MCF 10A (cell line): ENCODE data around the gene TRAPPC8. TPM values are rescaled to one million over a fixed set of nuclear protein-coding genes. Genes with fewer than 3 reads are reported as not detected.

Experiments
- BruUV-seq: library from RNA; stranded (reverse); fragments of 400-500 nt; replicated peaks from 2 replicates; lab custom pipeline; 2021; lab: Mats Ljungman, UMichigan
- CTCF ChIA-PET: fragments of 300-600 bp; sonication (Branson Sonifier 250); formaldehyde crosslinking; extraction: SDS; loops from one replicate; lab custom pipeline; 2021; ENCODE audit warnings: antibody characterized with exemption, inconsistent platforms; lab: Yijun Ruan, JAX
- POLR2A ChIA-PET: fragments of 300-600, 350-650 bp; sonication (Branson Sonifier 250); formaldehyde crosslinking; extraction: SDS; loops from one replicate; lab custom pipeline; 2020; ENCODE audit warnings: antibody characterized with exemption, inconsistent platforms; lab: Yijun Ruan, JAX
- DNase-seq: peaks from one replicate; pipeline ENCODE4 v3.0.0-alpha.2; 2018; ENCODE audit not compliant: unreplicated experiment
- H3K27ac Mint-ChIP-seq: one replicate; pipeline ENCODE4 v1.8.0; 2022; ENCODE audit warnings: mild to moderate bottlenecking, low read depth, mixed read lengths; ENCODE audit not compliant: unreplicated experiment
- H3K27me3 Mint-ChIP-seq: one replicate; pipeline ENCODE4 v1.8.0; 2022; ENCODE audit warnings: mixed read lengths; ENCODE audit not compliant: insufficient read depth, unreplicated experiment
- H3K36me3 Mint-ChIP-seq: one replicate; pipeline ENCODE4 v1.8.0; 2022; ENCODE audit warnings: mild to moderate bottlenecking, moderate library complexity, mixed read lengths; ENCODE audit not compliant: insufficient read depth, unreplicated experiment
- H3K4me1 Mint-ChIP-seq: one replicate; pipeline ENCODE4 v1.8.0; 2022; ENCODE audit warnings: mixed read lengths; ENCODE audit not compliant: insufficient read depth, unreplicated experiment
- H3K4me3 Mint-ChIP-seq: one replicate; pipeline ENCODE4 v1.8.0; 2022; ENCODE audit warnings: mild to moderate bottlenecking, moderate library complexity, mixed read lengths; ENCODE audit not compliant: unreplicated experiment
- H3K9me3 Mint-ChIP-seq: one replicate; pipeline ENCODE4 v1.8.0; 2022; ENCODE audit warnings: mixed read lengths; ENCODE audit not compliant: unreplicated experiment
- CTCF ChIP-seq: fragments of 200-600 bp; IDR thresholded peaks from one replicate; pipeline ENCODE4 v1.8.0; 2022; ENCODE audit warnings: antibody characterized with exemption, mild to moderate bottlenecking; ENCODE audit not compliant: unreplicated experiment
- intact Hi-C: fragments of 100-400 bp; cut with micrococcal nuclease; formaldehyde crosslinking; loops from 2 replicates; pipeline ENCODE4 v1.14.1; 2022
- total RNA-seq: library from RNA; stranded (reverse); gene quantifications from 2 replicates; pipeline ENCODE4 v1.2.3, GENCODE V29; 2022

The TRAPPC8 gene
- total RNA-seq, 1 experiment from 2014 or later: 29.0 TPM

- Mint-ChIP-seq H3K4me3 (no peak overlapping the region), H3K4me1 (peaks cover 6% of the 10 kb centered on the region)
- intact Hi-C loops: no loop called here
Measured at GRCh38 chr18:31857526-31858106, 85.3 kb downstream of the TRAPPC8 start.

GRCh38 chr18:31850844-31851243 lies 92.1 kb downstream of the TRAPPC8 start:
- POLR2A ChIA-PET: interaction anchor here (0.6 kb wide), 1 partner anchor 102 kb away, joined by 3 read pairs; no protein-coding TSS in a partner anchor
- CTCF ChIA-PET: interaction anchor here (0.7 kb wide), 1 partner anchor 53 kb away, joined by 3 read pairs; no protein-coding TSS in a partner anchor
- no peak for DNase-seq
- Mint-ChIP-seq H3K4me3 (no peak overlapping the region), H3K36me3 (peaks cover 72% of the 10 kb centered on the region), H3K27ac (no peak overlapping the region), H3K9me3 (no peaks in the 10 kb centered on the region), H3K4me1 (no peaks in the 10 kb centered on the region), H3K27me3 (no peaks in the 10 kb centered on the region)
- no peak for TF ChIP-seq CTCF
- intact Hi-C loops: no loop called here
- no TSS peak for BruUV-seq

More at GRCh38 chr18:31857526-31858106, 85.3 kb downstream of the TRAPPC8 start:
- Mint-ChIP-seq H3K27me3 (no peaks in the 10 kb centered on the region), H3K27ac (no peak overlapping the region), H3K36me3 (peaks cover 77% of the 10 kb centered on the region), H3K9me3 (no peaks in the 10 kb centered on the region)
- BruUV-seq: no TSS peak
- no peak for TF ChIP-seq CTCF
- POLR2A ChIA-PET: no interaction called here
- CTCF ChIA-PET: interaction anchor here (0.7 kb wide), 1 partner anchor 39 kb away, joined by 3 read pairs; no protein-coding TSS in a partner anchor
- no peak for DNase-seq

- intact Hi-C loops: no loop called here
- ChIA-PET POLR2A (no interaction called here), CTCF (no interaction called here)
- Mint-ChIP-seq H3K36me3 (peaks cover 59% of the 10 kb centered on the region), H3K27ac (no peak overlapping the region), H3K27me3 (no peaks in the 10 kb centered on the region), H3K4me1 (no peaks in the 10 kb centered on the region), H3K4me3 (no peak overlapping the region), H3K9me3 (no peaks in the 10 kb centered on the region)
- TF ChIP-seq CTCF: no peak
- no TSS peak for BruUV-seq
- DNase-seq: no peak
Measured at GRCh38 chr18:31840499-31840898, 102.4 kb downstream of the TRAPPC8 start.

GRCh38 chr18:31837879-31838278 lies 105.0 kb downstream of the TRAPPC8 start:
- ChIA-PET CTCF (interaction anchor here (0.7 to 1.6 kb wide), 4 partner anchors 21 to 192 kb away, joined by 3 to 6 read pairs (median 4); no protein-coding TSS in a partner anchor), POLR2A (interaction anchor here (0.5 kb wide), 2 partner anchors 290 to 797 kb away, joined by 3 read pairs; no protein-coding TSS in a partner anchor)
- intact Hi-C loops: no loop called here
- Mint-ChIP-seq H3K9me3 (no peaks in the 10 kb centered on the region), H3K4me1 (no peaks in the 10 kb centered on the region), H3K27me3 (no peaks in the 10 kb centered on the region), H3K36me3 (peaks cover 44% of the 10 kb centered on the region), H3K27ac (no peak overlapping the region), H3K4me3 (no peak overlapping the region)
- no peak for TF ChIP-seq CTCF
- DNase-seq: no peak
- BruUV-seq: no TSS peak
